Measurements from ENCODE around the gene RRAGA. TPM values are rescaled to one million over a fixed set of nuclear protein-coding genes. Genes with fewer than 3 reads are reported as not detected.

RRAGA gene
- total and polyA plus RNA-seq, 9 of the 15 experiments (the other 6 are each of a cell fraction or from before 2014, with no cell fraction given) = 6.0 to 44.7 (median 18.8) TPM

DNA sequence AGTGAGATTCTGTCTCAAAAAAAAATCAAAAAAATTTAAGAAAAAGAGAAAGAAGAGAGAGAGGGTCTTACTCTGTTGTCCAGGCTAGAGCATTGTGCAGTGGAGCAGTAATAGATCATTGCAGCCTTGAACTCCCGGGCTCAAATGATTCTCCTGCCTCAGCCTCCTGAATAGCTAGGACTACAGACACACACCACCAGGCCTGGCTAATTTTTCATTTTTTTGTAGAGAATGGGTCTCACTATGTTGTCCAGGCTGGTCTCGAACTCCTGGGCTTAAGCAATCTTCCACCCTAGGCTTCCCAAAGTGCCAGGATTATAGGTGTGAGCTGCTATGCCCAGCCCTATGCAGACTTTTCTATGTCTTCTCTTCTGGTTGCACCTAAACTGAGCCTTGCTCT lies 25.0 kb downstream of the RRAGA start:
- TF ChIP-seq RBM25 (IDR thresholded peaks at IDR 0.05; ENCODE audit: low read depth, low read length, severe bottlenecking) (peak; percentile 13), EHMT2 (IDR thresholded peaks at IDR 0.05) (no peak), ZNF121 (CRISPR knock-in tag; conservative IDR thresholded peaks at IDR 0.05) (peak; percentile 72)
- no peaks in the 10 kb centered on the region; the same call in 2 of the 3 replicates for H3K79me2 ChIP-seq (ENCODE audit: control insufficient read depth, insufficient read depth, low read length)
- POLR2A ChIA-PET = no interaction called here
- H4K20me1 ChIP-seq (replicated peaks; ENCODE audit: control insufficient read depth, insufficient read depth, low read length) = no peaks in the 10 kb centered on the region
- no peak overlapping the region for H2AFZ ChIP-seq (ENCODE audit: low read depth, low read length)
- ATAC-seq = no peak
- WGBS (ENCODE audit: insufficient coverage, low coverage, missing lambda C conversion rate) = 100% methylated on average over 1 of the region's 2 CpGs
- intact Hi-C loops (cut with micrococcal nuclease) = no loop called here
- H3K4me2 ChIP-seq (ENCODE audit: insufficient read depth, low read length) = no peak overlapping the region
- H3K27ac ChIP-seq (ENCODE audit: extremely low read depth, low read depth, low read length) = no peak overlapping the region
- FAIRE-seq = no peak
- H3K9me3 ChIP-seq (replicated peaks; ENCODE audit: control insufficient read depth, insufficient read depth, low read depth, low read length) = no peaks in the 10 kb centered on the region
- H3K9me1 ChIP-seq (ENCODE audit: control insufficient read depth, insufficient read depth, low read length) = no peaks in the 10 kb centered on the region
- no peaks in the 10 kb centered on the region for H3K27me3 ChIP-seq (ENCODE audit: control insufficient read depth in 2 of 2, insufficient read depth in 2 of 2, low read length in 2 of 2)
- H3K4me3 ChIP-seq = no peak overlapping the region
- H3K9ac ChIP-seq (ENCODE audit: insufficient read depth in 1 of 2, low read depth in 2 of 2, low read length in 2 of 2) = no peak overlapping the region
- H3K36me3 ChIP-seq (ENCODE audit: control insufficient read depth, insufficient read depth, low read length) = peaks cover 61% of the 10 kb centered on the region
- no peak for DNase-seq (ENCODE audit: extremely low read depth in 1 of 4, low spot score in 3 of 4)
- CTCF ChIA-PET (ENCODE audit: low intra/inter-chr PET ratio) = no interaction called here
- no peaks in the 10 kb centered on the region for H3K4me1 ChIP-seq (replicated peaks in 1 of 2; ENCODE audit: control insufficient read depth in 2 of 2, insufficient read depth in 2 of 2, low read length in 2 of 2)
- in situ Hi-C loops (cut with MboI) = no loop called here
- BruUV-seq (replicated peaks) = no TSS peak

DNA sequence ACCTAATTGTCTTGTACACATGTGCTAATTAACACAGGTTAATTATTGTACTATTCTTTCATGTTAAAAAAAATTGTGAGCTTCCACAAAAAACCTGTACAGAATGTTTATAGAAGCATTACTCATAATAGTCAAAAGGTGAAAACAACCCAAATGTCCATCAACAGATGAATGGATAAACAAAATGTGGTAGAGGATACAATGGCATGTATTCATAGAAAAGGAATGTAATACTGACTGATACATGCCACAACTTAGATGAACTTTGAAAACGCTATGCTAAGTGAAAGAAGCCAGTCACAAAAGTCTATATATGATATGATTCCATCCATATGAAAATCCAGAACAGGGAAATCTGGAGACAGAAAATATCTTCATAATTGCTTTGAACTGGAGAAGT lies 25.6 kb downstream of the RRAGA start:
- Histone ChIP-seq H3K9me3 (replicated peaks; ENCODE audit: control insufficient read depth, insufficient read depth, low read depth, low read length) (no peaks in the 10 kb centered on the region), H3K27me3 (ENCODE audit: control insufficient read depth in 2 of 2, insufficient read depth in 2 of 2, low read length in 2 of 2) (no peaks in the 10 kb centered on the region), H3K36me3 (ENCODE audit: control insufficient read depth, insufficient read depth, low read length) (peaks cover 56% of the 10 kb centered on the region), H3K4me2 (ENCODE audit: insufficient read depth, low read length) (no peak overlapping the region), H3K79me2 (ENCODE audit: control insufficient read depth, insufficient read depth, low read length) (no peaks in the 10 kb centered on the region; the same call in 2 of the 3 replicates), H3K4me1 (replicated peaks in 1 of 2; ENCODE audit: control insufficient read depth in 2 of 2, insufficient read depth in 2 of 2, low read length in 2 of 2) (no peaks in the 10 kb centered on the region), H4K20me1 (replicated peaks; ENCODE audit: control insufficient read depth, insufficient read depth, low read length) (no peaks in the 10 kb centered on the region), H3K9ac (ENCODE audit: insufficient read depth in 1 of 2, low read depth in 2 of 2, low read length in 2 of 2) (no peak overlapping the region), H2AFZ (ENCODE audit: low read depth, low read length) (no peak overlapping the region), H3K9me1 (ENCODE audit: control insufficient read depth, insufficient read depth, low read length) (no peaks in the 10 kb centered on the region), H3K27ac (ENCODE audit: extremely low read depth, low read depth, low read length) (no peak overlapping the region), H3K4me3 (no peak overlapping the region)
- no peak for ATAC-seq
- FAIRE-seq = no peak
- intact Hi-C loops (cut with micrococcal nuclease) (no loop called here), in situ Hi-C loops (cut with MboI) (no loop called here)
- 63% methylated on average over 1 of the region's 1 CpG for WGBS (ENCODE audit: insufficient coverage, low coverage, missing lambda C conversion rate)
- BruUV-seq (replicated peaks) = no TSS peak
- no peak for TF ChIP-seq ASH1L (IDR thresholded peaks at IDR 0.05; ENCODE audit: borderline replicate concordance, low read depth, partially characterized antibody)
- CTCF ChIA-PET (ENCODE audit: low intra/inter-chr PET ratio) = no interaction called here
- POLR2A ChIA-PET = no interaction called here
- DNase-seq (ENCODE audit: extremely low read depth in 1 of 4, low spot score in 3 of 4) = no peak
